SK-N-SH (cell line): Measurements from ENCODE around the gene CAMKMT. TPM values are rescaled to one million over a fixed set of nuclear protein-coding genes. Genes with fewer than 3 reads are reported as not detected.
A peak's percentile ranks its signal among the peaks of the same experiment; 100 is the strongest.

Source experiments
- CTCF ChIA-PET: fragments of 300-600, 350-600 bp; formaldehyde crosslinking; extraction: SDS; loops from one replicate; lab custom pipeline; 2021; lab: Yijun Ruan, JAX
- POLR2A ChIA-PET: fragments of 350-600 bp; sonication (Branson Sonifier 250); formaldehyde crosslinking; extraction: SDS; loops from one replicate; lab custom pipeline; 2020; ENCODE audit warnings: antibody characterized with exemption, inconsistent platforms; lab: Yijun Ruan, JAX
- DNase-seq: peaks from one replicate; pipeline ENCODE4 v3.0.0; 2012
- H2AFZ ChIP-seq: fragments of 200-600 bp; sonication (generic); 2 replicates; pipeline ENCODE4 v1.8.1; 2016; ENCODE audit warnings: antibody characterized with exemption, mild to moderate bottlenecking, low read depth
- H3F3A ChIP-seq: fragments of 200-600 bp; sonication (generic); replicated peaks from 2 replicates; pipeline ENCODE3; 2016; ENCODE audit warnings: antibody characterized with exemption, mild to moderate bottlenecking; ENCODE audit not compliant: insufficient read depth
- H3K27ac ChIP-seq, 2 experiments: fragments of 200-500 bp in 1 of 2; fragments of 200-600 bp in 1 of 2; sonication (Bioruptor generic) in 1 of 2; sonication (generic), shearing (Covaris generic) in 1 of 2; 2 replicates each; pipeline versions ENCODE4 v1.5.1 to v1.6.1; 2014 to 2016; ENCODE audit warnings: low read depth in 2 of 2, inconsistent platforms in 1 of 2, low read length in 1 of 2, mild to moderate bottlenecking in 1 of 2, mixed read lengths in 1 of 2
- H3K27me3 ChIP-seq: fragments of 200-600 bp; sonication (generic), shearing (Covaris generic); 2 replicates; pipeline ENCODE4 v1.6.1; 2016; ENCODE audit warnings: mixed run types; ENCODE audit not compliant: insufficient read depth
- H3K36me3 ChIP-seq, 2 experiments: fragments of 200-500 bp in 1 of 2; fragments of 200-600 bp in 1 of 2; sonication (Bioruptor generic) in 1 of 2; sonication (generic) in 1 of 2; replicated peaks in 1 of 2; 2 replicates each; pipeline versions ENCODE3 to v1.5.1; 2014 to 2016; ENCODE audit warnings: low read length in 1 of 2, mild to moderate bottlenecking in 1 of 2; ENCODE audit not compliant: insufficient read depth in 2 of 2, control insufficient read depth in 1 of 2
- H3K4me1 ChIP-seq, 2 experiments: fragments of 200-500 bp in 1 of 2; fragments of 200-600 bp in 1 of 2; sonication (Bioruptor generic) in 1 of 2; sonication (generic), shearing (Covaris generic) in 1 of 2; 2 replicates each; pipeline versions ENCODE4 v1.5.1 to v1.6.1; 2014 to 2016; ENCODE audit warnings: low read depth in 1 of 2, low read length in 1 of 2, mixed run types in 1 of 2; ENCODE audit not compliant: insufficient read depth in 2 of 2, control insufficient read depth in 1 of 2
- H3K4me2 ChIP-seq: fragments of 200-600 bp; sonication (generic), shearing (Covaris generic); 2 replicates; pipeline ENCODE4 v1.6.1; 2017; ENCODE audit warnings: mixed run types
- H3K4me3 ChIP-seq, 2 experiments: fragments of 200-500 bp in 1 of 2; fragments of 200-600 bp in 1 of 2; sonication (Bioruptor generic) in 1 of 2; sonication (generic), shearing (Covaris generic) in 1 of 2; 2 replicates each; pipeline versions ENCODE4 v1.5.1 to v1.8.1; 2014 to 2016; ENCODE audit warnings: low read depth in 2 of 2, inconsistent platforms in 1 of 2, low read length in 1 of 2, mild to moderate bottlenecking in 1 of 2, mixed read lengths in 1 of 2, moderate library complexity in 1 of 2
- H3K79me2 ChIP-seq: fragments of 200-600 bp; sonication (generic); 2 replicates; pipeline ENCODE4 v1.8.1; 2017; ENCODE audit warnings: mild to moderate bottlenecking; ENCODE audit not compliant: insufficient read depth
- H3K9ac ChIP-seq: fragments of 200-600 bp; sonication (generic); 2 replicates; pipeline ENCODE4 v1.6.1; 2017; ENCODE audit warnings: mixed run types
- H3K9me2 ChIP-seq: fragments of 200-600 bp; sonication (generic); 2 replicates; pipeline ENCODE4 v1.6.1; 2017; ENCODE audit warnings: mixed run types
- H3K9me3 ChIP-seq: fragments of 200-600 bp; sonication (generic); 2 replicates; pipeline ENCODE4 v1.6.1; 2017; ENCODE audit warnings: mixed run types, mild to moderate bottlenecking, moderate library complexity
- H4K20me1 ChIP-seq: fragments of 200-600 bp; sonication (generic); 2 replicates; pipeline ENCODE4 v1.6.1; 2017; ENCODE audit warnings: mild to moderate bottlenecking, mixed run types; ENCODE audit not compliant: insufficient read depth
- CHD2 ChIP-seq: fragments of 150-350 bp; IDR thresholded peaks from 2 replicates; pipeline ENCODE4 v1.6.1; 2018; ENCODE audit warnings: low read length; ENCODE audit not compliant: partially characterized antibody
- EP300 ChIP-seq, 2 experiments: IDR thresholded peaks; 2 replicates each; pipeline versions ENCODE4 v1.4.0 to v1.6.1; 2012; ENCODE audit warnings: borderline replicate concordance in 1 of 2, low read depth in 1 of 2, low read length in 1 of 2
- FOSL2 ChIP-seq: IDR thresholded peaks from 2 replicates; pipeline ENCODE4 v1.4.0; 2012; ENCODE audit warnings: low read depth, mild to moderate bottlenecking, moderate library complexity, borderline replicate concordance
- FOXJ3 ChIP-seq: sonication (generic); formaldehyde crosslinking; IDR thresholded peaks from 2 replicates; pipeline ENCODE4 v1.5.1; 2020; ENCODE audit warnings: mild to moderate bottlenecking, missing genetic modification reagents
- GATA2 ChIP-seq: sonication (generic); formaldehyde crosslinking; IDR thresholded peaks from 2 replicates; pipeline ENCODE4 v1.5.0; 2020; ENCODE audit warnings: mild to moderate bottlenecking, missing genetic modification reagents
- MXI1 ChIP-seq: IDR thresholded peaks from 2 replicates; pipeline ENCODE4 v1.6.1; 2012; ENCODE audit warnings: mild to moderate bottlenecking, low read depth, low read length, improper control_type of control experiment
- RCOR1 ChIP-seq: fragments of 150-350 bp; IDR thresholded peaks from 2 replicates; pipeline ENCODE4 v1.6.1; 2017; ENCODE audit warnings: antibody characterized with exemption, low read length
- RFX5 ChIP-seq: IDR thresholded peaks from 2 replicates; pipeline ENCODE4 v1.6.1; 2012; ENCODE audit warnings: mild to moderate bottlenecking, improper control_type of control experiment, low read length
- RXRA ChIP-seq: IDR thresholded peaks from 2 replicates; pipeline ENCODE4 v1.4.0; 2012; ENCODE audit warnings: low read depth, mild to moderate bottlenecking, borderline replicate concordance
- TAF1 ChIP-seq: IDR thresholded peaks from 2 replicates; pipeline ENCODE4 v1.6.1; 2012; ENCODE audit warnings: low read depth, mild to moderate bottlenecking, low read length, moderate library complexity, borderline replicate concordance
- WGBS: methylation state at CpG from one replicate; pipeline ENCODE4 v1.1.6; 2017; ENCODE audit warnings: low lambda C conversion rate; 5-methylcytosine and 5-hydroxymethylcytosine counted together
- polyA plus RNA-seq, 3 experiments: library from polyadenylated mRNA; depleted of rRNA; stranded (reverse); fragments of >200 nt; gene quantifications; 2 replicates each; pipeline ENCODE4 v1.2.3, GENCODE V29; 2012
- TF ChIP-seq, protein P1 (sequence below): IDR thresholded peaks from 2 replicates; pipeline ENCODE4 v1.6.1; 2012; ENCODE audit warnings: mild to moderate bottlenecking, low read depth, low read length, moderate library complexity
- TF ChIP-seq, protein P2 (sequence below): IDR thresholded peaks from 2 replicates; pipeline ENCODE4 v1.4.0; 2012; ENCODE audit warnings: low read depth, borderline replicate concordance
- TF ChIP-seq, protein P3 (sequence below): fragments of 150-350 bp; IDR thresholded peaks from 2 replicates; pipeline ENCODE4 v1.6.1; 2017; ENCODE audit warnings: antibody characterized with exemption, low read length, low read depth, borderline replicate concordance

Gene CAMKMT
- polyA plus RNA-seq, 1 of the 3 experiments (the other 2 are of a cell fraction), result 5.9 TPM

DNA sequence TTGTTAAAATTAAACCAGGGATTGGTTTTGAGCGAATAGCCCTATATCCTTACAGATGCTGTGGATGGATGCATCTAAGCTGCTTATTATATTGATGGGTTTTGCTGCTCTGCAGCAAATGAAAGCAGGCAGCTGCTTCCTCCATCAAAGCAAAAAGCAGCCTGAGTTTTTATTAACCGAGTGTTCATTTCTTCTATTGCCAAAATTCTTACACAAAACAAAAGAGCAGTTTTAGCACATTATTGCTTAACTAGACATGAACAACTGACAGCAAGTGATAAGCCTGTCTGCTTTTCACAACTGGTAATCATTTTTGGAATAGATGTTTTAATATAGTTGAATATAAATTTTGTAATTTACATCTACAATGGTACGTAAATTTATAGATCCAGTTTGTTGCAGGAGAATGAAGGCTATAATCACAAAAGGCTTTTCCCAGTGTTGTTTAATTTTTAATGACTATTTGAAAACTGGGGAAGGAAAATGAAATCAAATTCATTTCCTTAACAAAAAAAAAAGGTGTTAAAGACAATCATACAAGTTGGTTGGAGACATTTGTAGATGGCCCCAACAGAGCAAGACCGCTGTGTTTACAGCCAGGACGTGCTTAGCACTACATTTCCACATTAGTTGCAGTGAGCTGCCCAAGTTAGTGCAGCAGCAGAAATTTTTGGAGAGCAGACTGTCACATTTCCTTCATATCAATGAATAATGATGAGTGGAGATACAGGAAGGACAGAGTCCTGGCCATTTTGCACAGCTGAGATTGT lies 326.1 kb downstream of the CAMKMT start:
- no peak for DNase-seq
- ChIA-PET CTCF (interaction anchor here (0.9 to 8.0 kb wide), 5 partner anchors 19 to 267 kb away, joined by 3 to 66 read pairs (median 7); no protein-coding TSS in a partner anchor), POLR2A (interaction anchor here (0.7 to 0.9 kb wide), 2 partner anchors 248 to 1042 kb away, joined by 3 to 4 read pairs; no protein-coding TSS in a partner anchor)
- H3K9ac ChIP-seq, result no peak overlapping the region
- no peaks in the 10 kb centered on the region for H3F3A ChIP-seq
- H3K27ac ChIP-seq, result peak overlapping the region in 1 of 2 experiments; percentile 98; a peak in 2 of 4 replicates
- no peaks in the 10 kb centered on the region for H3K9me2 ChIP-seq
- no peak overlapping the region for H3K4me2 ChIP-seq
- H3K27me3 ChIP-seq, result no peaks in the 10 kb centered on the region
- H3K79me2 ChIP-seq, result no peaks in the 10 kb centered on the region
- no peaks in the 10 kb centered on the region for H4K20me1 ChIP-seq
- no peaks in the 10 kb centered on the region for H3K36me3 ChIP-seq
- no peak overlapping the region for H3K4me3 ChIP-seq
- H2AFZ ChIP-seq, result no peak overlapping the region
- WGBS, result 92% methylated on average over 5 of the region's 5 CpGs
- H3K9me3 ChIP-seq, result no peaks in the 10 kb centered on the region
- TF ChIP-seq RFX5 (no peak), RXRA (no peak), FOXJ3 (CRISPR knock-in tag) (no peak)
- TF ChIP-seq, protein P1, sequence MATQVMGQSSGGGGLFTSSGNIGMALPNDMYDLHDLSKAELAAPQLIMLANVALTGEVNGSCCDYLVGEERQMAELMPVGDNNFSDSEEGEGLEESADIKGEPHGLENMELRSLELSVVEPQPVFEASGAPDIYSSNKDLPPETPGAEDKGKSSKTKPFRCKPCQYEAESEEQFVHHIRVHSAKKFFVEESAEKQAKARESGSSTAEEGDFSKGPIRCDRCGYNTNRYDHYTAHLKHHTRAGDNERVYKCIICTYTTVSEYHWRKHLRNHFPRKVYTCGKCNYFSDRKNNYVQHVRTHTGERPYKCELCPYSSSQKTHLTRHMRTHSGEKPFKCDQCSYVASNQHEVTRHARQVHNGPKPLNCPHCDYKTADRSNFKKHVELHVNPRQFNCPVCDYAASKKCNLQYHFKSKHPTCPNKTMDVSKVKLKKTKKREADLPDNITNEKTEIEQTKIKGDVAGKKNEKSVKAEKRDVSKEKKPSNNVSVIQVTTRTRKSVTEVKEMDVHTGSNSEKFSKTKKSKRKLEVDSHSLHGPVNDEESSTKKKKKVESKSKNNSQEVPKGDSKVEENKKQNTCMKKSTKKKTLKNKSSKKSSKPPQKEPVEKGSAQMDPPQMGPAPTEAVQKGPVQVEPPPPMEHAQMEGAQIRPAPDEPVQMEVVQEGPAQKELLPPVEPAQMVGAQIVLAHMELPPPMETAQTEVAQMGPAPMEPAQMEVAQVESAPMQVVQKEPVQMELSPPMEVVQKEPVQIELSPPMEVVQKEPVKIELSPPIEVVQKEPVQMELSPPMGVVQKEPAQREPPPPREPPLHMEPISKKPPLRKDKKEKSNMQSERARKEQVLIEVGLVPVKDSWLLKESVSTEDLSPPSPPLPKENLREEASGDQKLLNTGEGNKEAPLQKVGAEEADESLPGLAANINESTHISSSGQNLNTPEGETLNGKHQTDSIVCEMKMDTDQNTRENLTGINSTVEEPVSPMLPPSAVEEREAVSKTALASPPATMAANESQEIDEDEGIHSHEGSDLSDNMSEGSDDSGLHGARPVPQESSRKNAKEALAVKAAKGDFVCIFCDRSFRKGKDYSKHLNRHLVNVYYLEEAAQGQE, result no peak
- TF ChIP-seq, all 33 proteins: peak for 0
- peaks cover 0 to 73% of the 10 kb centered on the region in 2 experiments; a peak in 2 of 4 replicates for H3K4me1 ChIP-seq

DNA sequence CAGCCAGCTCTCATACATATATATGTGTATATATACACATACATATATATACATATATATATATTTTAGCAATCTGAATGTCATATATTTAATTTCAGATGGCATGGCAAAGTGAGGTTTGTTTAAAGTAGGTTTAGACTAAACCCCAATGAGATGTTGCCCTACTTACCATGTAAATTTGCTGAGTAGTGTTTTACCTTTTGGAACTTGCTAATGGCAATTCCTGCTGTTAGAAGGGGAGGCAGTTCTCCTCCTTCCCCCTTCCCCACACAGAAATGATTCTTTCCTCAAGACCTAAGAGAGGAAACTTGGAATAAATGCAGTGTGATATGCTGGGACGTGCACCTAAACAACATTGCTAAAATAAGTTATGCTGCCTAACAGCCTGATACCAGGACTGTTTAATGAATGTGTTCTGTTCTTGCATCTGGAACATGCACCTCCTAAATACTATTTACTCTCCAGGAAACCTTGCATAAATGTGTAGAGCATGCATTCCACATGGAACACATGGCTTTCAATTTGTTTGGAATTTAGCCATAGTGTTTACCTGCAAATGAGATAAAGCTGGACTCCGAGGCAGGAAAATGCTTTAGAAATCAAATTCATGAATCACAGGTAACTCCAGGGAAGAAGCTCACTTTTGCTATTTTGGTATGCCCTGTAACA lies 326.8 kb downstream of the CAMKMT start:
- TF ChIP-seq FOSL2, result no peak
- peak in 1 of 2 experiments; percentile 88; a peak in 2 of 4 replicates for TF ChIP-seq EP300 (IDR thresholded peaks at IDR 0.05; ENCODE audit: borderline replicate concordance in 1 of 2, low read depth in 1 of 2, low read length in 1 of 2)
- peak; percentile 72 for TF ChIP-seq RCOR1
- TF ChIP-seq, protein P2, sequence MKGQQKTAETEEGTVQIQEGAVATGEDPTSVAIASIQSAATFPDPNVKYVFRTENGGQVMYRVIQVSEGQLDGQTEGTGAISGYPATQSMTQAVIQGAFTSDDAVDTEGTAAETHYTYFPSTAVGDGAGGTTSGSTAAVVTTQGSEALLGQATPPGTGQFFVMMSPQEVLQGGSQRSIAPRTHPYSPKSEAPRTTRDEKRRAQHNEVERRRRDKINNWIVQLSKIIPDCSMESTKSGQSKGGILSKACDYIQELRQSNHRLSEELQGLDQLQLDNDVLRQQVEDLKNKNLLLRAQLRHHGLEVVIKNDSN, result no peak
- TF ChIP-seq, protein P1, result no peak
- TF ChIP-seq GATA2, result peak; percentile 65
- TF ChIP-seq, protein P3, sequence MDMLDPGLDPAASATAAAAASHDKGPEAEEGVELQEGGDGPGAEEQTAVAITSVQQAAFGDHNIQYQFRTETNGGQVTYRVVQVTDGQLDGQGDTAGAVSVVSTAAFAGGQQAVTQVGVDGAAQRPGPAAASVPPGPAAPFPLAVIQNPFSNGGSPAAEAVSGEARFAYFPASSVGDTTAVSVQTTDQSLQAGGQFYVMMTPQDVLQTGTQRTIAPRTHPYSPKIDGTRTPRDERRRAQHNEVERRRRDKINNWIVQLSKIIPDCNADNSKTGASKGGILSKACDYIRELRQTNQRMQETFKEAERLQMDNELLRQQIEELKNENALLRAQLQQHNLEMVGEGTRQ, result no peak
- peak; percentile 64; the same call in 1 of the 2 replicates for TF ChIP-seq MXI1
- peak; percentile 48 for TF ChIP-seq CHD2
- no peak for TF ChIP-seq TAF1
- Histone ChIP-seq H3K79me2 (no peaks in the 10 kb centered on the region), H3K36me3 (no peaks in the 10 kb centered on the region), H3K4me1 (peaks cover 0 to 70% of the 10 kb centered on the region in 2 experiments; a peak in 2 of 4 replicates), H3K4me2 (no peak overlapping the region), H3K27me3 (no peaks in the 10 kb centered on the region), H3K9ac (no peak overlapping the region), H3K9me2 (no peaks in the 10 kb centered on the region), H3K4me3 (no peak overlapping the region), H4K20me1 (no peaks in the 10 kb centered on the region), H2AFZ (no peak overlapping the region), H3K9me3 (no peaks in the 10 kb centered on the region), H3F3A (no peaks in the 10 kb centered on the region), H3K27ac (peak overlapping the region in 1 of 2 experiments; percentile 98; a peak in 2 of 4 replicates)
- ChIA-PET CTCF (interaction anchor here (0.9 to 8.0 kb wide), 4 partner anchors 18 to 266 kb away, joined by 3 to 66 read pairs (median 34); no protein-coding TSS in a partner anchor), POLR2A (interaction anchor here (0.7 to 0.9 kb wide), 2 partner anchors 247 to 1041 kb away, joined by 3 to 4 read pairs; no protein-coding TSS in a partner anchor)
- 85% methylated on average over 2 of the region's 2 CpGs for WGBS
- DNase-seq, result no peak
